Endothelial cell of umbilical vein (primary cell): ENCODE results near the gene TMEM174. TPM values are rescaled to one million over a fixed set of nuclear protein-coding genes. Genes with fewer than 3 reads are reported as not detected.

Experiments
- BruUV-seq: library from RNA; stranded (reverse); fragments of 400-500 nt; replicated peaks from 2 replicates; lab custom pipeline; 2021; lab: Mats Ljungman, UMichigan
- CTCF ChIA-PET: fragments of 300-600, 350-600 bp; sonication (Branson Sonifier 250); formaldehyde crosslinking; loops from one replicate; lab custom pipeline; 2021; ENCODE audit warnings: antibody characterized with exemption, inconsistent platforms; lab: Charles Lee
- POLR2A ChIA-PET: fragments of 300-600, 350-600 bp; sonication (Branson Sonifier 250); formaldehyde crosslinking; loops from one replicate; lab custom pipeline; 2021; ENCODE audit warnings: antibody characterized with exemption, inconsistent platforms; lab: Charles Lee
- DNase-seq: peaks from one replicate; pipeline ENCODE4 v3.0.0-alpha.2; 2011; ENCODE audit warnings: low read depth, low spot score
- FAIRE-seq: peaks from 2 replicates; lab custom pipeline; 2011; peaks lifted over from hg19 to GRCh38; lab: Jason Lieb, UNC
- H2AFZ ChIP-seq: 2 replicates; pipeline ENCODE4 v1.6.0; 2012; ENCODE audit warnings: low read depth, low read length, control low read depth, inconsistent platforms
- H3K27ac ChIP-seq: 2 replicates; pipeline ENCODE4 v1.5.1; 2011; ENCODE audit warnings: low read depth, mild to moderate bottlenecking, control low read depth, low read length, moderate library complexity; ENCODE audit not compliant: insufficient read depth
- H3K27me3 ChIP-seq, 2 experiments: 2 replicates each; pipeline versions ENCODE4 v1.6.0 to v1.6.1; 2011; ENCODE audit warnings: low read length in 2 of 2, mixed read lengths in 1 of 2; ENCODE audit not compliant: control insufficient read depth in 2 of 2, insufficient read depth in 2 of 2
- H3K36me3 ChIP-seq, 2 experiments: 2 replicates in 1 of 2; 3 replicates in 1 of 2; pipeline ENCODE4 v1.5.1; 2011; ENCODE audit warnings: low read length in 2 of 2, mild to moderate bottlenecking in 1 of 2, moderate library complexity in 1 of 2; ENCODE audit not compliant: control insufficient read depth in 2 of 2, insufficient read depth in 2 of 2; ENCODE audit errors: extremely low read depth in 1 of 2
- H3K4me1 ChIP-seq: 3 replicates; pipeline ENCODE4 v1.5.1; 2011; ENCODE audit warnings: mild to moderate bottlenecking, low read length; ENCODE audit not compliant: control insufficient read depth, insufficient read depth; ENCODE audit errors: extremely low read depth
- H3K4me2 ChIP-seq: 2 replicates; pipeline ENCODE4 v1.6.1; 2011; ENCODE audit warnings: low read length, control low read depth, mixed read lengths; ENCODE audit not compliant: insufficient read depth
- H3K4me3 ChIP-seq, 3 experiments: fragments of 200-600 bp in 1 of 3; sonication (generic), shearing (Covaris generic) in 1 of 3; replicated peaks in 1 of 3; 2 replicates each; pipeline ENCODE4 v1.5.1; 2011 to 2016; ENCODE audit warnings: control low read depth in 3 of 3, low read length in 3 of 3, mild to moderate bottlenecking in 2 of 3, inconsistent platforms in 1 of 3, low read depth in 1 of 3, moderate library complexity in 1 of 3; ENCODE audit not compliant: insufficient read depth in 1 of 3
- H3K79me2 ChIP-seq: 2 replicates; pipeline ENCODE4 v1.6.0; 2012; ENCODE audit warnings: low read length, inconsistent platforms; ENCODE audit not compliant: control insufficient read depth, insufficient read depth
- H3K9ac ChIP-seq: replicated peaks from 2 replicates; pipeline ENCODE3; 2011; ENCODE audit warnings: low read length, control low read depth; ENCODE audit not compliant: insufficient read depth; ENCODE audit errors: extremely low read depth
- H3K9me1 ChIP-seq: replicated peaks from 3 replicates; pipeline ENCODE4 v1.6.0; 2011; ENCODE audit warnings: mild to moderate bottlenecking, low read length; ENCODE audit not compliant: control insufficient read depth, insufficient read depth; ENCODE audit errors: extremely low read depth
- H3K9me3 ChIP-seq: replicated peaks from 2 replicates; pipeline ENCODE4 v1.5.1; 2012; ENCODE audit warnings: low read length, inconsistent platforms; ENCODE audit not compliant: control insufficient read depth, insufficient read depth
- H4K20me1 ChIP-seq: replicated peaks from 2 replicates; pipeline ENCODE3; 2011; ENCODE audit warnings: mild to moderate bottlenecking, low read length; ENCODE audit not compliant: control insufficient read depth, insufficient read depth; ENCODE audit errors: extremely low read depth
- CTCF ChIP-seq, 2 donors: IDR thresholded peaks; 1 replicate in 1 of 2; 2 replicates in 1 of 2; pipeline ENCODE4 v1.5.1; 2011; ENCODE audit warnings: low read length in 2 of 2, mild to moderate bottlenecking in 2 of 2, moderate library complexity in 2 of 2, control low read depth in 1 of 2, inconsistent platforms in 1 of 2, low read depth in 1 of 2; ENCODE audit not compliant: insufficient read depth in 1 of 2; ENCODE audit errors: extremely low read depth in 1 of 2
- EZH2 ChIP-seq: IDR thresholded peaks from 2 replicates; pipeline ENCODE4 v1.6.1; 2012; ENCODE audit warnings: borderline replicate concordance, low read depth, mild to moderate bottlenecking, moderate library complexity, low read length, inconsistent platforms; ENCODE audit not compliant: severe bottlenecking
- FOS ChIP-seq: IDR thresholded peaks from 2 replicates; pipeline ENCODE4 v1.6.1; 2011; ENCODE audit warnings: mild to moderate bottlenecking, low read length, moderate library complexity, borderline replicate concordance; ENCODE audit not compliant: insufficient read depth
- GATA2 ChIP-seq: IDR thresholded peaks from 2 replicates; pipeline ENCODE4 v1.7.0; 2011; ENCODE audit warnings: low read depth, mild to moderate bottlenecking, moderate library complexity, mixed read lengths, low read length; ENCODE audit not compliant: insufficient read length, insufficient read depth
- JUN ChIP-seq: IDR thresholded peaks from 2 replicates; pipeline ENCODE4 v1.6.1; 2011; ENCODE audit warnings: borderline replicate concordance, low read depth; ENCODE audit not compliant: insufficient read length, insufficient read depth
- MAX ChIP-seq: IDR thresholded peaks from 2 replicates; pipeline ENCODE4 v1.6.1; 2011; ENCODE audit not compliant: insufficient read depth, insufficient read length
- MYC ChIP-seq: IDR thresholded peaks from one replicate; pipeline ENCODE4 v1.6.1; 2011; ENCODE audit warnings: mild to moderate bottlenecking, low read depth, low read length
- POLR2A ChIP-seq: IDR thresholded peaks from 2 replicates; pipeline ENCODE4 v1.6.1; 2012; ENCODE audit warnings: low read depth, mild to moderate bottlenecking, control low read depth, low read length
- POLR2AphosphoS5 ChIP-seq: IDR thresholded peaks from 2 replicates; pipeline ENCODE4 v1.6.1; 2012; ENCODE audit warnings: low read depth, mild to moderate bottlenecking, control low read depth, low read length, moderate library complexity; ENCODE audit not compliant: insufficient read depth
- dilution Hi-C: fragments of 300-500 bp; cut with MboI; formaldehyde crosslinking; loops from one replicate; pipeline ENCODE4 v1.15.0; 2019; ENCODE audit warnings: low sequenced_read_pairs; ENCODE audit not compliant: extremely low pct_ligation_motif_present
- intact Hi-C: fragments of 100-400 bp; cut with micrococcal nuclease; formaldehyde crosslinking; loops from one replicate; pipeline ENCODE4 v1.10.0; 2022
- polyA plus RNA-seq, 4 experiments: library from polyadenylated mRNA; depleted of rRNA in 3 of 4; stranded (reverse) in 3 of 4; unstranded in 1 of 4; fragments of >200 nt; gene quantifications; 2 replicates each; pipeline versions ENCODE4 v1.2.1 to v1.2.3, GENCODE V29; 2011 to 2012; ENCODE audit warnings: missing spikeins in 1 of 4
- total RNA-seq: library from RNA; stranded (reverse); gene quantifications from 2 replicates; pipeline ENCODE4 v1.2.3, GENCODE V29; 2021

Gene TMEM174
- total and polyA plus RNA-seq, 2 donors (not counting 3 experiments of a cell fraction or from before 2014, with no cell fraction given): not detected

GRCh38 chr5:73183000-73183399 lies 10.0 kb downstream of the TMEM174 start:
- Histone ChIP-seq H3K27me3 (peaks cover 23 to 60% of the 10 kb centered on the region in 2 experiments), H3K79me2 (no peaks in the 10 kb centered on the region), H3K9me3 (peaks cover 2% of the 10 kb centered on the region), H3K9ac (no peak overlapping the region), H4K20me1 (no peaks in the 10 kb centered on the region), H3K4me1 (no peaks in the 10 kb centered on the region), H3K36me3 (no peaks in the 10 kb centered on the region), H3K4me2 (no peak overlapping the region), H3K27ac (no peak overlapping the region), H2AFZ (no peak overlapping the region), H3K9me1 (no peaks in the 10 kb centered on the region), H3K4me3 (no peak overlapping the region)
- no TSS peak for BruUV-seq
- dilution Hi-C loops: no loop called here
- CTCF ChIA-PET: no interaction called here
- POLR2A ChIA-PET: no interaction called here
- FAIRE-seq (no peak), DNase-seq (no peak)
- no peak for TF ChIP-seq MAX
- TF ChIP-seq JUN: no peak
- TF ChIP-seq POLR2A: no peak
- no peak for TF ChIP-seq GATA2
- no peak for TF ChIP-seq MYC
- intact Hi-C loops: no loop called here

- H3K9me3 ChIP-seq: peaks cover 2% of the 10 kb centered on the region
- H3K27ac ChIP-seq: no peak overlapping the region
- ChIA-PET CTCF (no interaction called here), POLR2A (no interaction called here)
- H3K4me1 ChIP-seq: no peaks in the 10 kb centered on the region
- H3K79me2 ChIP-seq: no peaks in the 10 kb centered on the region
- no peaks in the 10 kb centered on the region for H3K36me3 ChIP-seq
- H3K27me3 ChIP-seq: peaks cover 20 to 55% of the 10 kb centered on the region in 2 experiments
- H3K9ac ChIP-seq: no peak overlapping the region
- H3K4me2 ChIP-seq: no peak overlapping the region
- dilution Hi-C loops (no loop called here), intact Hi-C loops (no loop called here)
- H3K9me1 ChIP-seq: no peaks in the 10 kb centered on the region
- H4K20me1 ChIP-seq: no peaks in the 10 kb centered on the region
- no peak for TF ChIP-seq POLR2A
- TF ChIP-seq FOS: no peak
- no peak for TF ChIP-seq POLR2AphosphoS5
- TF ChIP-seq GATA2: no peak
- no peak for TF ChIP-seq MAX
- no peak for TF ChIP-seq CTCF (IDR thresholded peaks at IDR 0.05; ENCODE audit: extremely low read depth in 1 of 2, insufficient read depth in 1 of 2, low read depth in 1 of 2, low read length in 2 of 2)
- no peak for TF ChIP-seq JUN
- TF ChIP-seq EZH2: no peak
- TF ChIP-seq MYC: no peak
- FAIRE-seq (no peak), DNase-seq (no peak)
- no peak overlapping the region for H3K4me3 ChIP-seq
- no TSS peak for BruUV-seq
- H2AFZ ChIP-seq: no peak overlapping the region
Measured at GRCh38 chr5:73183481-73183891, 10.5 kb downstream of the TMEM174 start.
